Heart left ventricle (tissue), 13 donors: Measurements from ENCODE around the gene HARBI1.

Experiments
- CTCF ChIP-seq, 12 donors: fragments of 200-600 bp; sonication (generic) in 4 of 12; IDR thresholded peaks; one replicate each; pipeline versions ENCODE4 v1.5.0 to v1.8.0; 2018 to 2022; ENCODE audit warnings: antibody characterized with exemption in 12 of 12, mild to moderate bottlenecking in 5 of 12
- POLR2A ChIP-seq, 2 donors: fragments of 450-650 bp; IDR thresholded peaks; one replicate each; pipeline ENCODE4 v1.6.1; 2017; ENCODE audit warnings: antibody characterized with exemption in 2 of 2, mild to moderate bottlenecking in 2 of 2, moderate library complexity in 2 of 2
- donor health status: ischemic (EF 13 %, LVEDD 7.1; RV severe dilation, severe dysfunction).
- donor health status: DM: no; HTN: yes; CAD: no.
- donor health status: DM: no; HTN: no; CAD: no.
- donor health status: ischemic (EF 25% LVEDD 6.9; RV normal size, moderate dysfunction).
- donor health status: ischemic (EF 25% LVEDD 5.7; RV mildly dilated, moderate dysfunction).
- donor health status: ischemic (EF 35%, LVEDD 5.7; RV mildly dilated, moderate dysfunction).
- donor health status: nonischemic (EF 11% LVEDD 7.7; RV severe dilation, severe dysfunction).
- donor health status: DM: yes; HTN: yes; CAD: no.
- donor health status: PGD.
- donor health status: ischemic (EF 29% LVEDD 5.4; RV normal size, mild dysfunction).
- donor health status: nonischemic (EF 23%, LVEDD 6.1; RV moderate dilation, normal function).

GRCh38 chr11:46628961-46629360 is 11.9 kb upstream of the HARBI1 start:
- TF ChIP-seq CTCF (IDR thresholded peaks at IDR 0.05) (no peak), POLR2A (IDR thresholded peaks at IDR 0.05) (no peak)
